ENCODE results near the gene PLLP. TPM values are rescaled to one million over a fixed set of nuclear protein-coding genes. Genes with fewer than 3 reads are reported as not detected.

PLLP gene
- total RNA-seq, result under 1 TPM in 1 of 2 donors, not detected in 1; 0.48 TPM

- peak; percentile 70 to 80 for ATAC-seq (replicated peaks in 1 of 2)
- no peaks in the 10 kb centered on the region for H3K9me3 Mint-ChIP-seq
- DNase-seq, result peak; percentile 47
- peak within 1 kb of the TSS; percentile 85 to 88 for H3K4me3 Mint-ChIP-seq
- peaks cover 27% of the 10 kb centered on the region for H3K4me1 Mint-ChIP-seq (ENCODE audit: low read depth)
- peak within 1 kb of the TSS; percentile 50 for H3K27ac Mint-ChIP-seq
- no peaks in the 10 kb centered on the region for H3K36me3 Mint-ChIP-seq (ENCODE audit: insufficient read depth in 2 of 2)
- peaks cover 24% of the 10 kb centered on the region for H3K27me3 Mint-ChIP-seq (ENCODE audit: low read depth)
Observed at GRCh38 chr16:57284209-57284951, at the start of gene PLLP. Gene PLLP (minus strand): TSS chr16:57284672. CDS start chr16:57284540, 132 bp downstream.

GRCh38 chr16:57333402-57333801, 48.9 kb upstream of the PLLP start:
- H3K4me1 Mint-ChIP-seq (ENCODE audit: low read depth), result no peaks in the 10 kb centered on the region
- ATAC-seq (replicated peaks in 1 of 2) (no peak), DNase-seq (no peak)
- H3K36me3 Mint-ChIP-seq (ENCODE audit: insufficient read depth in 2 of 2), result peaks cover 2 to 4% of the 10 kb centered on the region in 2 donors
- H3K27ac Mint-ChIP-seq, result no peak overlapping the region
- H3K9me3 Mint-ChIP-seq, result peaks cover 0 to 2% of the 10 kb centered on the region in 2 donors
- H3K4me3 Mint-ChIP-seq, result no peak overlapping the region
- H3K27me3 Mint-ChIP-seq (ENCODE audit: low read depth), result peaks cover 15% of the 10 kb centered on the region

- DNase-seq (no peak), ATAC-seq (replicated peaks in 1 of 2) (no peak)
- Mint-ChIP-seq H3K4me3 (no peak overlapping the region), H3K27me3 (ENCODE audit: low read depth) (peaks cover 15% of the 10 kb centered on the region), H3K9me3 (peaks cover 0 to 2% of the 10 kb centered on the region in 2 donors), H3K27ac (no peak overlapping the region), H3K36me3 (ENCODE audit: insufficient read depth in 2 of 2) (peaks cover 0 to 4% of the 10 kb centered on the region in 2 donors), H3K4me1 (ENCODE audit: low read depth) (no peaks in the 10 kb centered on the region)
Observed at GRCh38 chr16:57331355-57331754, 46.9 kb upstream of the PLLP start.

GRCh38 chr16:57329718-57330327, 45.4 kb upstream of the PLLP start:
- no peak for DNase-seq
- no peaks in the 10 kb centered on the region for H3K4me1 Mint-ChIP-seq (ENCODE audit: low read depth)
- ATAC-seq (replicated peaks in 1 of 2), result no peak
- H3K36me3 Mint-ChIP-seq (ENCODE audit: insufficient read depth in 2 of 2), result peaks cover 0 to 4% of the 10 kb centered on the region in 2 donors
- peaks cover 0 to 2% of the 10 kb centered on the region in 2 donors for H3K9me3 Mint-ChIP-seq
- no peak overlapping the region for H3K27ac Mint-ChIP-seq
- peaks cover 10% of the 10 kb centered on the region for H3K27me3 Mint-ChIP-seq (ENCODE audit: low read depth)
- H3K4me3 Mint-ChIP-seq, result peak overlapping the region in 1 of 2 donors; percentile 29

GRCh38 chr16:57325458-57325857, 41.0 kb upstream of the PLLP start:
- H3K27me3 Mint-ChIP-seq (ENCODE audit: low read depth), result no peaks in the 10 kb centered on the region
- no peaks in the 10 kb centered on the region for H3K4me1 Mint-ChIP-seq (ENCODE audit: low read depth)
- DNase-seq (no peak), ATAC-seq (replicated peaks in 1 of 2) (no peak)
- H3K36me3 Mint-ChIP-seq (ENCODE audit: insufficient read depth in 2 of 2), result no peaks in the 10 kb centered on the region
- H3K9me3 Mint-ChIP-seq, result no peaks in the 10 kb centered on the region
- no peak overlapping the region for H3K4me3 Mint-ChIP-seq
- H3K27ac Mint-ChIP-seq, result no peak overlapping the region

GRCh38 chr16:57324749-57325148, 40.3 kb upstream of the PLLP start:
- Mint-ChIP-seq H3K4me3 (no peak overlapping the region), H3K4me1 (ENCODE audit: low read depth) (no peaks in the 10 kb centered on the region), H3K36me3 (ENCODE audit: insufficient read depth in 2 of 2) (no peaks in the 10 kb centered on the region), H3K9me3 (no peaks in the 10 kb centered on the region), H3K27ac (no peak overlapping the region), H3K27me3 (ENCODE audit: low read depth) (no peaks in the 10 kb centered on the region)
- ATAC-seq (replicated peaks in 1 of 2), result no peak
- DNase-seq, result no peak

- DNase-seq, result no peak
- Mint-ChIP-seq H3K27ac (no peak overlapping the region), H3K9me3 (no peaks in the 10 kb centered on the region), H3K4me3 (no peak overlapping the region), H3K36me3 (ENCODE audit: insufficient read depth in 2 of 2) (no peaks in the 10 kb centered on the region), H3K27me3 (ENCODE audit: low read depth) (no peaks in the 10 kb centered on the region), H3K4me1 (ENCODE audit: low read depth) (peaks cover 5% of the 10 kb centered on the region)
- ATAC-seq (replicated peaks in 1 of 2), result no peak
Observed at GRCh38 chr16:57319646-57320045, 35.2 kb upstream of the PLLP start.

- ATAC-seq (replicated peaks in 1 of 2), result no peak
Observed at GRCh38 chr16:57318240-57318970, 33.9 kb upstream of the PLLP start.

GRCh38 chr16:57316390-57317017, 32.0 kb upstream of the PLLP start:
- ATAC-seq (replicated peaks in 1 of 2), result no peak
- Mint-ChIP-seq H3K27ac (no peak overlapping the region), H3K27me3 (ENCODE audit: low read depth) (no peaks in the 10 kb centered on the region), H3K4me1 (ENCODE audit: low read depth) (peaks cover 13% of the 10 kb centered on the region), H3K9me3 (no peaks in the 10 kb centered on the region), H3K4me3 (no peak overlapping the region), H3K36me3 (ENCODE audit: insufficient read depth in 2 of 2) (no peaks in the 10 kb centered on the region)
- DNase-seq, result no peak

More at GRCh38 chr16:57318240-57318970, 33.9 kb upstream of the PLLP start:
- Mint-ChIP-seq H3K36me3 (ENCODE audit: insufficient read depth in 2 of 2) (no peaks in the 10 kb centered on the region), H3K9me3 (no peaks in the 10 kb centered on the region), H3K27me3 (ENCODE audit: low read depth) (no peaks in the 10 kb centered on the region), H3K4me1 (ENCODE audit: low read depth) (peaks cover 13% of the 10 kb centered on the region), H3K4me3 (no peak overlapping the region), H3K27ac (no peak overlapping the region)
- DNase-seq, result no peak

- DNase-seq, result no peak
- Mint-ChIP-seq H3K27me3 (ENCODE audit: low read depth) (no peaks in the 10 kb centered on the region), H3K4me3 (no peak overlapping the region), H3K36me3 (ENCODE audit: insufficient read depth in 2 of 2) (no peaks in the 10 kb centered on the region), H3K9me3 (no peaks in the 10 kb centered on the region), H3K27ac (no peak overlapping the region), H3K4me1 (ENCODE audit: low read depth) (peaks cover 13% of the 10 kb centered on the region)
- no peak for ATAC-seq (replicated peaks in 1 of 2)
Observed at GRCh38 chr16:57315416-57315815, 30.9 kb upstream of the PLLP start.

- Mint-ChIP-seq H3K4me3 (peak overlapping the region; percentile 3 to 33), H3K27me3 (ENCODE audit: low read depth) (no peaks in the 10 kb centered on the region), H3K36me3 (ENCODE audit: insufficient read depth in 2 of 2) (no peaks in the 10 kb centered on the region), H3K9me3 (no peaks in the 10 kb centered on the region), H3K27ac (no peak overlapping the region), H3K4me1 (ENCODE audit: low read depth) (peaks cover 13% of the 10 kb centered on the region)
- no peak for DNase-seq
- ATAC-seq (replicated peaks in 1 of 2), result peak; percentile 74 to 81
Observed at GRCh38 chr16:57314161-57314785, 29.8 kb upstream of the PLLP start.

GRCh38 chr16:57313509-57313908, 29.0 kb upstream of the PLLP start:
- Mint-ChIP-seq H3K4me1 (ENCODE audit: low read depth) (peaks cover 13% of the 10 kb centered on the region), H3K36me3 (ENCODE audit: insufficient read depth in 2 of 2) (no peaks in the 10 kb centered on the region), H3K27ac (no peak overlapping the region), H3K9me3 (no peaks in the 10 kb centered on the region), H3K27me3 (ENCODE audit: low read depth) (no peaks in the 10 kb centered on the region), H3K4me3 (no peak overlapping the region)
- ATAC-seq (replicated peaks in 1 of 2) (no peak), DNase-seq (no peak)

Data from activated T-cell treated with anti-CD3 and anti-CD28 coated beads, Interleukin-2, amount 50 U/mL, for 72 hours (primary cell).